ENCODE data around the gene OLIG2. TPM values are rescaled to one million over a fixed set of nuclear protein-coding genes. Genes with fewer than 3 reads are reported as not detected.

The OLIG2 gene
- total RNA-seq, 4 donors from 2014 or later, result not detected

GRCh38 chr21:33011462-33011861 is 14.3 kb upstream of the OLIG2 start:
- TF ChIP-seq CTCF (IDR thresholded peaks at IDR 0.05), result no peak
- DNase-seq (ENCODE audit: low spot score) (no peak), ATAC-seq (ENCODE audit: low FRiP score) (peak; percentile 33)

GRCh38 chr21:33013626-33014025 is 12.1 kb upstream of the OLIG2 start:
- no peak for DNase-seq (ENCODE audit: low spot score)
- no peak for TF ChIP-seq CTCF (IDR thresholded peaks at IDR 0.05)
- no peak for ATAC-seq (ENCODE audit: low FRiP score)

- no peak for TF ChIP-seq CTCF (IDR thresholded peaks at IDR 0.05)
- ATAC-seq (ENCODE audit: low FRiP score) (no peak), DNase-seq (ENCODE audit: low spot score) (no peak)
Observed at GRCh38 chr21:33014331-33014730, 11.4 kb upstream of the OLIG2 start.

- ATAC-seq (ENCODE audit: low FRiP score), result no peak
- no peak for DNase-seq (ENCODE audit: low spot score)
- TF ChIP-seq CTCF (IDR thresholded peaks at IDR 0.05), result no peak
Observed at GRCh38 chr21:33015096-33015495, 10.6 kb upstream of the OLIG2 start.

- DNase-seq (ENCODE audit: low spot score), result no peak
- no peak for ATAC-seq (ENCODE audit: low FRiP score)
- no peak for TF ChIP-seq CTCF (IDR thresholded peaks at IDR 0.05)
Observed at GRCh38 chr21:33015756-33016155, 10.0 kb upstream of the OLIG2 start.

- DNase-seq (ENCODE audit: low spot score) (no peak), ATAC-seq (ENCODE audit: low FRiP score) (no peak)
- TF ChIP-seq CTCF (IDR thresholded peaks at IDR 0.05), result no peak
Observed at GRCh38 chr21:33018707-33019465, 6.8 kb upstream of the OLIG2 start.

- DNase-seq (ENCODE audit: low spot score) (no peak), ATAC-seq (ENCODE audit: low FRiP score) (no peak)
- TF ChIP-seq CTCF (IDR thresholded peaks at IDR 0.05), result no peak
Observed at GRCh38 chr21:33019516-33019884, 6.2 kb upstream of the OLIG2 start.
